Calu3 (cell line): ENCODE results near the gene NHEJ1. TPM values are rescaled to one million over a fixed set of nuclear protein-coding genes. Genes with fewer than 3 reads are reported as not detected.
A peak's percentile ranks its signal among the peaks of the same experiment; 100 is the strongest.

ENCODE experiments used
- BruUV-seq: library from RNA; stranded (reverse); fragments of 400-500 nt; replicated peaks from 2 replicates; lab custom pipeline; 2021; lab: Mats Ljungman, UMichigan
- CTCF ChIA-PET: fragments of 300-600 bp; sonication (Branson Sonifier 250); formaldehyde crosslinking; loops from one replicate; lab custom pipeline; 2022; ENCODE audit warnings: antibody characterized with exemption; lab: Charles Lee
- DNase-seq: peaks from one replicate; pipeline ENCODE4 v3.0.0; 2022
- H3K27ac Mint-ChIP-seq: one replicate; pipeline ENCODE4 v1.8.0; 2022; ENCODE audit warnings: mixed read lengths; ENCODE audit not compliant: unreplicated experiment
- H3K27me3 Mint-ChIP-seq: one replicate; pipeline ENCODE4 v1.8.0; 2022; ENCODE audit warnings: mixed read lengths; ENCODE audit not compliant: unreplicated experiment
- H3K36me3 Mint-ChIP-seq: one replicate; pipeline ENCODE4 v1.8.0; 2022; ENCODE audit warnings: mild to moderate bottlenecking, moderate library complexity, mixed read lengths; ENCODE audit not compliant: insufficient read depth, unreplicated experiment
- H3K4me1 Mint-ChIP-seq: one replicate; pipeline ENCODE4 v1.8.0; 2022; ENCODE audit warnings: mild to moderate bottlenecking, low read depth, mixed read lengths; ENCODE audit not compliant: unreplicated experiment
- H3K4me3 Mint-ChIP-seq: one replicate; pipeline ENCODE4 v1.8.0; 2022; ENCODE audit warnings: mild to moderate bottlenecking, low read depth, moderate library complexity, mixed read lengths; ENCODE audit not compliant: unreplicated experiment
- H3K9me3 Mint-ChIP-seq: one replicate; pipeline ENCODE4 v1.8.0; 2022; ENCODE audit warnings: low read depth, mixed read lengths; ENCODE audit not compliant: unreplicated experiment
- CTCF ChIP-seq: fragments of 200-600 bp; IDR thresholded peaks from one replicate; pipeline ENCODE4 v1.8.0; 2022; ENCODE audit warnings: antibody characterized with exemption; ENCODE audit not compliant: unreplicated experiment
- intact Hi-C: fragments of 100-400 bp; cut with micrococcal nuclease; formaldehyde crosslinking; loops from one replicate; pipeline ENCODE4 v1.10.0; 2022; ENCODE audit not compliant: unreplicated experiment
- total RNA-seq: library from RNA; stranded (reverse); gene quantifications from 2 replicates; pipeline ENCODE4 v1.2.3, GENCODE V29; 2022

The NHEJ1 gene
- total RNA-seq, 1 experiment from 2014 or later = 12.4 TPM

DNA sequence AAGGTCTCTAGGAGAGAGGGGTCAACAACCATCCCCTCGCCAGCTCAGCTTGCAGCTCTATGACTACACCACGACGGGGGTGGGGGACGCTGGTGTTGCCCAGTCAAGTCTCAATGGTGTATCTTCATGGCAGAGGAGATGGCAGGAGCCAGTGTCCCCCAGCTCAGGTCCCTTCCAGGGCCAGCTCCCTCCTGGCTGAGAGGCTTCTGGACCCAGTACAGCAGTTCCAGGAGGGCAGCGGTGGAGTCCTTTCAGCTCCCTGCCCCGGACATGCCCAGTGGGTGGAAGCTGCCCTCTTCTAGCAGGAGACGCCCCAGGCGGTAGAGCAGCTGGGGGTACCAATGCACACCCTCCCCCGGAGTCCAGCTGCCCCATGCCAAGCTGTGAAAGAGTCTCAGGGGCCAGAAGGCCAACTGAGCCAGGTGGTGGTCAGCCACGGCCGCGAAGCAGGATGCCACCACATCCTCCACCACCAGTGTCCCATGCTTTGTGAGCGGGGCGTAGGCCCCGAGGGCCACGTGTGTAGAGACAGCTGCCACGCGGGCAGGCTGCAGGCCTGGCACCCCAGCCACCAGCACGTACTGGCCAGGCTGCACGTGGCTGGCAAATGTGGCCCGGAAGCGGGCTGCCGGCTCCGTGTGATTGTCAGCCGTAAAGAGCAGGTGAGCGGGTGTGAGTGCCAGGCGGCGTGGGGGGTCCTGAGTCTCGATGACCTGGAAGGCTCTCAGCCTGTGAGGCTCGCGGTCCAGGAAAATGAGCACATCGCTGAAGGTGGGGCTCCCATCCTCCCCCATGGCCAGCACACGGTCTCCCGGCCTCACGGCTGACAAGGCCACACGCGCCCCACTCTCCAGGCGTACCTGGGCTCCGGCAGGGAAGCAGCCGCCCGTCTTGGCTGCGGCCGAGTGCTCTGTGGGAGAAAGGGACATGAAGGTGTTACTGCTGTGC lies 105.4 kb downstream of the NHEJ1 start:
- H3K9me3 Mint-ChIP-seq = no peaks in the 10 kb centered on the region
- intact Hi-C loops = loop anchor here (5.0 kb wide), 1 partner anchor 47 kb away; no protein-coding TSS in a partner anchor
- H3K36me3 Mint-ChIP-seq = peaks cover 58% of the 10 kb centered on the region
- no peak for DNase-seq
- no peak for TF ChIP-seq CTCF
- no peaks in the 10 kb centered on the region for H3K27me3 Mint-ChIP-seq
- BruUV-seq = no TSS peak
- H3K4me1 Mint-ChIP-seq = peaks cover 42% of the 10 kb centered on the region
- CTCF ChIA-PET = interaction anchor here (0.7 to 1.9 kb wide), 3 partner anchors 13 to 64 kb away, joined by 3 to 7 read pairs (median 4); no protein-coding TSS in a partner anchor
- no peak overlapping the region for H3K27ac Mint-ChIP-seq
- no peak overlapping the region for H3K4me3 Mint-ChIP-seq

DNA sequence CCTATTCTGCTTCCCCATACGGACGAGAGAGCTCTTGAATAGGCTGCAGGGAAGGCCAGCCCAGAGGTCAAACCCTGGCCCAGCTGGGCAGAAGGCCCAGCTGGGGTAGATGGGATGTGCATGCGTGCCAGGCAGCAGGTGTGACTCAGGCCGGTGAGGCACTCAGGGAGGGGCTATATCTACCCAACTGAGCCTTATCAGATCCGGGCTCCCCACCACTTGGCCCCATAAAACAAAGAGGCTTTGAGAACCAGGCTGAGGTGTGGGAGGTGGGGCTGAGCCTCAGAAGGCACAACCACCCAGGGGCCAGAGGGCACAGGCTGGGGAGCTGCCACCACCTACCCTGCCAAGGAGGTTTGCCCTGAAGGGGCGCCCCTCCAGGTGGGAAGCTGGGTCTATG lies 111.3 kb downstream of the NHEJ1 start:
- no peak for TF ChIP-seq CTCF
- intact Hi-C loops = no loop called here
- CTCF ChIA-PET = interaction anchor here (1.0 to 2.5 kb wide), 5 partner anchors 9 to 105 kb away, joined by 3 to 17 read pairs (median 6); no protein-coding TSS in a partner anchor
- no TSS peak for BruUV-seq
- peaks cover 21% of the 10 kb centered on the region for H3K36me3 Mint-ChIP-seq
- peak; percentile 91 for DNase-seq
- H3K4me3 Mint-ChIP-seq = peak overlapping the region; percentile 25
- peaks cover 4% of the 10 kb centered on the region for H3K9me3 Mint-ChIP-seq
- peaks cover 48% of the 10 kb centered on the region for H3K4me1 Mint-ChIP-seq
- H3K27me3 Mint-ChIP-seq = no peaks in the 10 kb centered on the region
- H3K27ac Mint-ChIP-seq = peak overlapping the region; percentile 55

- Mint-ChIP-seq H3K4me1 (peaks cover 63% of the 10 kb centered on the region), H3K27me3 (no peaks in the 10 kb centered on the region), H3K9me3 (peaks cover 4% of the 10 kb centered on the region), H3K27ac (no peak overlapping the region), H3K36me3 (peaks cover 14% of the 10 kb centered on the region), H3K4me3 (no peak overlapping the region)
- TF ChIP-seq CTCF = no peak
- CTCF ChIA-PET = interaction anchor here (0.8 kb wide), 1 partner anchor 13 kb away, joined by 3 read pairs; no protein-coding TSS in a partner anchor
- no TSS peak for BruUV-seq
- DNase-seq = peak; percentile 63
- intact Hi-C loops = no loop called here
Observed at GRCh38 chr2:219045937-219046550, 114.6 kb downstream of the NHEJ1 start.

GRCh38 chr2:219042750-219043149 lies 117.9 kb downstream of the NHEJ1 start:
- no peak for TF ChIP-seq CTCF
- CTCF ChIA-PET = interaction anchor here (0.9 to 3.2 kb wide), 3 partner anchors 13 to 77 kb away, joined by 3 to 20 read pairs (median 3); no protein-coding TSS in a partner anchor
- no peaks in the 10 kb centered on the region for H3K9me3 Mint-ChIP-seq

More at GRCh38 chr2:219042750-219043149, 117.9 kb downstream of the NHEJ1 start:
- Mint-ChIP-seq H3K36me3 (peaks cover 6% of the 10 kb centered on the region), H3K4me1 (peaks cover 42% of the 10 kb centered on the region), H3K4me3 (no peak overlapping the region), H3K27ac (peak overlapping the region; percentile 53), H3K27me3 (no peaks in the 10 kb centered on the region)
- no peak for DNase-seq
- BruUV-seq = no TSS peak
- intact Hi-C loops = no loop called here
